GM12801 (cell line): Measurements from ENCODE around the gene MTA1.

Experiments
- CTCF ChIP-seq: IDR thresholded peaks from one replicate; pipeline ENCODE4 v1.5.1; 2011; ENCODE audit warnings: control low read depth; ENCODE audit not compliant: insufficient read length; ENCODE audit errors: extremely low read depth

MTA1 gene

GRCh38 chr14:105401699-105402098 is 17.9 kb upstream of the MTA1 start:
- no peak for TF ChIP-seq CTCF

GRCh38 chr14:105408592-105408991 is 11.0 kb upstream of the MTA1 start:
- TF ChIP-seq CTCF, result no peak

- TF ChIP-seq CTCF, result no peak
These were observed 10.3 kb upstream of the MTA1 start for GRCh38 chr14:105409364-105409763.

- no peak for TF ChIP-seq CTCF
These were observed 9.0 kb upstream of the MTA1 start for GRCh38 chr14:105410642-105411016.

GRCh38 chr14:105411017-105411941 is 8.3 kb upstream of the MTA1 start:
- no peak for TF ChIP-seq CTCF

- no peak for TF ChIP-seq CTCF
These were observed 7.4 kb upstream of the MTA1 start for GRCh38 chr14:105411985-105412770.

GRCh38 chr14:105412771-105413543 is 6.7 kb upstream of the MTA1 start:
- no peak for TF ChIP-seq CTCF
